ENCODE data around the gene CCDC167.

DNA sequence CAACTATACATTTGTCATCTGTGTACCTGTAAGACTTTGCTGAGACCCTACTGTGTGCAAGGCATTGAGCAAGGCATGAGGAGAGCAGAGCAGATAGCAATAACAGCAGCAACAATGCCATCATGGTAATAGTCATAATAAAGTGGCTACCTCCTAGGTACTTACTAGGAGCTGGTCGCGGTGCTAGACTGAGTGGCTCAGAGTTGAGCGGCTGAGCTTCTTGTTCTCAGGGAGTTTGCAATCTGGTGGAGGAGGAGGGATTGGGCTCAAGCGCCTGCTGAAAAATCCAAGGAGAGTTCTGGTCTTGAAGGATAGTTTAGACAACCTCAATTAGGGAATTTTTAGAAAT, 25.3 kb upstream of the CCDC167 start:
- TF ChIP-seq, protein P1, sequence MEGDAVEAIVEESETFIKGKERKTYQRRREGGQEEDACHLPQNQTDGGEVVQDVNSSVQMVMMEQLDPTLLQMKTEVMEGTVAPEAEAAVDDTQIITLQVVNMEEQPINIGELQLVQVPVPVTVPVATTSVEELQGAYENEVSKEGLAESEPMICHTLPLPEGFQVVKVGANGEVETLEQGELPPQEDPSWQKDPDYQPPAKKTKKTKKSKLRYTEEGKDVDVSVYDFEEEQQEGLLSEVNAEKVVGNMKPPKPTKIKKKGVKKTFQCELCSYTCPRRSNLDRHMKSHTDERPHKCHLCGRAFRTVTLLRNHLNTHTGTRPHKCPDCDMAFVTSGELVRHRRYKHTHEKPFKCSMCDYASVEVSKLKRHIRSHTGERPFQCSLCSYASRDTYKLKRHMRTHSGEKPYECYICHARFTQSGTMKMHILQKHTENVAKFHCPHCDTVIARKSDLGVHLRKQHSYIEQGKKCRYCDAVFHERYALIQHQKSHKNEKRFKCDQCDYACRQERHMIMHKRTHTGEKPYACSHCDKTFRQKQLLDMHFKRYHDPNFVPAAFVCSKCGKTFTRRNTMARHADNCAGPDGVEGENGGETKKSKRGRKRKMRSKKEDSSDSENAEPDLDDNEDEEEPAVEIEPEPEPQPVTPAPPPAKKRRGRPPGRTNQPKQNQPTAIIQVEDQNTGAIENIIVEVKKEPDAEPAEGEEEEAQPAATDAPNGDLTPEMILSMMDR (conservative IDR thresholded peaks at IDR 0.05; ENCODE audit: low read length), result no peak
- TF ChIP-seq EZH2phosphoT487 (IDR thresholded peaks at IDR 0.05; ENCODE audit: borderline replicate concordance, low read depth, low read length), result no peak

Measured in OCI-LY7 (cell line).